OCI-LY7 (cell line): ENCODE results near the gene SLC16A8.

ENCODE experiments used
- CTCF ChIP-seq: fragments of 200-600 bp; sonication (generic); conservative IDR thresholded peaks from 2 replicates; pipeline ENCODE4 v1.5.1; 2014; ENCODE audit warnings: mild to moderate bottlenecking, antibody characterized with exemption, low read length, moderate library complexity, mixed read lengths
- EZH2phosphoT487 ChIP-seq: fragments of 200-600 bp; sonication (generic); IDR thresholded peaks from 2 replicates; pipeline ENCODE4 v1.6.1; 2018; ENCODE audit warnings: low read depth, borderline replicate concordance, mild to moderate bottlenecking, mixed run types, antibody characterized with exemption, low read length, moderate library complexity, mixed read lengths

DNA sequence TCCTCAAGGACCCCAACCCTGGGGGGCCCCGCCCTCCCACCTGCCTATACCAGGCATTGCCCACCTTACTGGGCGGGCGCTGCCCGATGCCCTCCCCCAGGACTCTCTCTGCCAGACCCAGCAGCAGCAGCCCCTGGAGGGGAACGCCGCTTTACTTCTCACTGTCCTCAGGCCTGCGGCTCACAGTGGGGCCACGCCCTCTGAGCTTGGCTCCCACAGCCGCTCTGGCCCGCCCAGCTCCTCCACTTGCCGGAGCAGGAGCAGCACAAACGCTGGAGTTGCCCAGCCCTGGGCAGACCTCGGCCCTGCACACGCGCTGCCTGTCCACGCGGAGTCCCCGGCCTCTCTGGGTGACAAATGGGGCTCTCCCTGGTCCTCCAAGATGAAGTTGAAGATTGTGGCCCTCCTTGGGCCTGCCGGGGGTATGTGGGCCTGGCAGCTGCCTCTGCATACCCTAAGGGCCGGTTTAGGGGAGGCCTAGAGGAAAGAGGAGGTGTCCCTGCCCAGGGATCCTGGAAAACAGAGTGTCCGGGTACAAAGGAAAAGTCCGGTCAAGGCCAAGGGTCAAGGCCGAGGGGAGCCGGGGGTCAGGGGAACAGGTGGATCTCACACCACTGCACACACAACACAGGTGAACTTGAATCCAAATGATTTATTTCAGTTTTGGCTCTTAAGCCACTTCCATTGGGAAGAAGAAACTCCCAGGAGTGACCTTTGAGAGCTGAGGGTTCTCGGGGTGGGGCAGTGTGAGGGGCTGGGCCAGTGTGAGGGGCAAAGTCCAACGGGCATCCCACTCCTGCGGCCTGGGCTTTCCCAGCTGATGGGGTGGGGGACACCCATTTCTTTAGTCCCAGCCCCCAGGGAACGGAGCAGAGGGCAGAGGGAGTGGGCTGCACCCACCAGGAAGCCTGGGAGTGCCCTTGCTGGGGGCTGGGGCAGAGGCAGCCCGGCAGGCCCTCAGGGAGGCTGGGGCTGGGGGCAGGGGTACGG lies 27.2 kb upstream of the SLC16A8 start:
- no peak for TF ChIP-seq EZH2phosphoT487
- no peak for TF ChIP-seq CTCF
